Hindlimb muscle (tissue), 1 donor: Measurements from ENCODE around the gene ARFIP1. TPM values are rescaled to one million over a fixed set of nuclear protein-coding genes. Genes with fewer than 3 reads are reported as not detected.
"Not testable (repeated sequence)": the region's sequence is repeated elsewhere in the genome, so short reads cannot be mapped to it uniquely, and the experiment has no call there.

Experiments used
- DNase-seq: peaks from one replicate; pipeline ENCODE4 v3.0.0-alpha.2; 2013
- polyA plus RNA-seq: library from polyadenylated mRNA; unstranded; fragments of 120-200 nt; gene quantifications from one replicate; pipeline ENCODE4 v1.2.1, GENCODE V29; 2013; ENCODE audit not compliant: insufficient read length

The ARFIP1 gene
- polyA plus RNA-seq, 1 donor = 18.8 TPM

GRCh38 chr4:152847376-152847775 lies 67.6 kb downstream of the ARFIP1 start:
- no peak for DNase-seq

GRCh38 chr4:152848508-152848907 lies 68.8 kb downstream of the ARFIP1 start:
- DNase-seq = no peak

- DNase-seq = no peak
Measured at GRCh38 chr4:152849350-152849749, 69.6 kb downstream of the ARFIP1 start.

GRCh38 chr4:152850377-152850776 lies 70.6 kb downstream of the ARFIP1 start:
- DNase-seq = no peak

- no peak for DNase-seq
Measured at GRCh38 chr4:152851226-152851625, 71.5 kb downstream of the ARFIP1 start.

GRCh38 chr4:152853293-152853692 lies 73.5 kb downstream of the ARFIP1 start:
- no peak for DNase-seq

GRCh38 chr4:152854016-152854415 lies 74.3 kb downstream of the ARFIP1 start:
- DNase-seq = not testable (repeated sequence)

- no peak for DNase-seq
Measured at GRCh38 chr4:152856960-152857359, 77.2 kb downstream of the ARFIP1 start.

- no peak for DNase-seq
Measured at GRCh38 chr4:152858934-152859333, 79.2 kb downstream of the ARFIP1 start.

GRCh38 chr4:152860046-152860445 lies 80.3 kb downstream of the ARFIP1 start:
- DNase-seq = no peak

GRCh38 chr4:152862608-152863007 lies 82.9 kb downstream of the ARFIP1 start:
- DNase-seq = no peak

GRCh38 chr4:152864361-152864760 lies 84.6 kb downstream of the ARFIP1 start:
- DNase-seq = no peak

GRCh38 chr4:152866432-152866993 lies 86.8 kb downstream of the ARFIP1 start:
- not testable (repeated sequence) for DNase-seq

- DNase-seq = no peak
Measured at GRCh38 chr4:152870606-152871005, 90.9 kb downstream of the ARFIP1 start.

GRCh38 chr4:152875261-152875660 lies 95.5 kb downstream of the ARFIP1 start:
- DNase-seq = no peak

- no peak for DNase-seq
Measured at GRCh38 chr4:152877868-152878267, 98.1 kb downstream of the ARFIP1 start.

GRCh38 chr4:152880263-152880662 lies 100.5 kb downstream of the ARFIP1 start:
- no peak for DNase-seq

GRCh38 chr4:152881974-152882373 lies 102.2 kb downstream of the ARFIP1 start:
- no peak for DNase-seq

- no peak for DNase-seq
Measured at GRCh38 chr4:152885185-152885584, 105.4 kb downstream of the ARFIP1 start.

GRCh38 chr4:152886201-152886600 lies 106.4 kb downstream of the ARFIP1 start:
- DNase-seq = no peak

GRCh38 chr4:152887981-152888380 lies 108.2 kb downstream of the ARFIP1 start:
- DNase-seq = no peak

GRCh38 chr4:152892974-152893373 lies 113.2 kb downstream of the ARFIP1 start:
- DNase-seq = no peak

- DNase-seq = no peak
Measured at GRCh38 chr4:152894673-152895072, 114.9 kb downstream of the ARFIP1 start.

- no peak for DNase-seq
Measured at GRCh38 chr4:152896811-152897210, 117.1 kb downstream of the ARFIP1 start.

GRCh38 chr4:152898133-152898532 lies 118.4 kb downstream of the ARFIP1 start:
- not testable (repeated sequence) for DNase-seq
